Gastroesophageal sphincter (tissue), 3 donors: Measurements from ENCODE around the gene ATXN7.

Source experiments
- CTCF ChIP-seq, 4 experiments: fragments of 200-600 bp in 2 of 4; fragments of 450-650 bp in 2 of 4; sonication (generic) in 1 of 4; IDR thresholded peaks; one replicate each; pipeline ENCODE4 v1.5.1; 2017 to 2019; ENCODE audit warnings: antibody characterized with exemption in 4 of 4, mild to moderate bottlenecking in 2 of 4, moderate library complexity in 2 of 4
- POLR2AphosphoS5 ChIP-seq: sonication (generic); formaldehyde crosslinking; IDR thresholded peaks from one replicate; pipeline ENCODE4 v1.6.1; 2017; ENCODE audit warnings: antibody characterized with exemption

DNA sequence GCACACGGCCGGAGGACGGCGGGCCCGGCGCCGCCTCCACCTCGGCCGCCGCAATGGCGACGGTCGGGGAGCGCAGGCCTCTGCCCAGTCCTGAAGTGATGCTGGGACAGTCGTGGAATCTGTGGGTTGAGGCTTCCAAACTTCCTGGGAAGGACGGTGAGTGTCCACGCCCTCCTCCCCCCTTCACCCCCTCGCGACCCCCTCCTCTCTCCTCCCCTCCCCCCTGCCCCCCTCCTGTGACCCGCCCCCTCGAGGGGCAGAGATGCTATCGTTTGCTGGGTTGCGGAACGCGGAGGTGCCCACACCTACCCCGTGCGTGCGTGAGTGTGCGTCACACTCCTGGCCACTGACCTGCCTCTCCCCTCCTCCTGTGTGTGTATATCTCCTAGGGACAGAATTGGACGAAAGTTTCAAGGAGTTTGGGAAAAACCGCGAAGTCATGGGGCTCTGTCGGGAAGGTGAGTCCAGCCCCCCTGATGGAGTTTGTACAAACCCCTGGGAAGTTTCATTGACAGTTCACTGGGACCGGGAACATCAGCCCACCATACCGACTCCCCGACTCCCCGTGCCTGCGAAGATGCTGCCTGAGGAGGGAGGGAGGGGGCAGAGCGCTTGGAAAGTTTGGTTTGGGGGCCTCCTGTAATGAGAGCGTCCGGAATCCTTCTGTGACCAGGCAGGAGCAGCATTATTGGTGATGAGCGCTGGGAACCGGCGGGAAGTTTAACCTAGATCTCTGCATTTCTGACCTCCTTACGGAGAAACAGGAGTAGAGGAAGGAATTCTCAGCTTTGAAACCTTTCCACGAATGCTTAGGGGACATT lies 49.3 kb downstream of the ATXN7 start:
- TF ChIP-seq CTCF (IDR thresholded peaks at IDR 0.05), result no peak
- TF ChIP-seq POLR2AphosphoS5, result peak; percentile 28
